ENCODE measurements around the gene SCYL1.

DNA sequence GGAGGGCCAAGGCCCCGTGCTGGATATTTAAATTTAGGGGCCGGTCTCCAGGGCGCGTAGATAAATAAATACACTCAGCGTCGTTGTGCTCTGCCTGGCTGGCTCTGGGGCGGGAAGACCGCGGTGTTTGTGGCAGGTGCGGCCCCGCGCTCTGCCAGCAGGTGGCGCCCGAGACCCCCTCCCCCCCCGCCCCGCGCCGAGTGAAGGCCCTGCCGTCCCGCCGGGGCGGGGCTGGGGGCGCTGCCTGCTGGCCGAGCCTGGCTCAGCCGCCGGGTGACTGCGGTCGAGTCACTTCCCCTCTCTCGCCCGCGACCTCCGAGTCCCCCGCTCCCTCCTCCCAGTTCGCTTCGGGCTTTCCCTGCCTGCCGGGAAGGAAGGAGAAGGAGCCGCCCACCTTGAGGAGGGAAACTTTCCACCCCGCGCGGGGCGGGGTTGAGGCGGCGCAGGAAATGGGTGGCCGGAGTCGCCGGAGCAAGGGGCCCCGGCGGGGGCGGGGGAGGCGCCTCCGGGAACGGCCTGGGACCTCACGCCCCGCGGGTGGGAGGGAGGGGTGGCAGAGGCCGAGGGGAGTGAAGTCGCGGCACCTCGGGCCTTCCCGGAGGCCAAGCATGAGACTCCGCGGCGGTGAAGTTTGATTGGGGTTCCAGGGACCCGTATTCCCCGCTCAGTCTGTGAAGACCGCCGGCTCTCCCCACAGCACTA is 49.4 kb downstream of the SCYL1 start:
- TF ChIP-seq, protein P1, sequence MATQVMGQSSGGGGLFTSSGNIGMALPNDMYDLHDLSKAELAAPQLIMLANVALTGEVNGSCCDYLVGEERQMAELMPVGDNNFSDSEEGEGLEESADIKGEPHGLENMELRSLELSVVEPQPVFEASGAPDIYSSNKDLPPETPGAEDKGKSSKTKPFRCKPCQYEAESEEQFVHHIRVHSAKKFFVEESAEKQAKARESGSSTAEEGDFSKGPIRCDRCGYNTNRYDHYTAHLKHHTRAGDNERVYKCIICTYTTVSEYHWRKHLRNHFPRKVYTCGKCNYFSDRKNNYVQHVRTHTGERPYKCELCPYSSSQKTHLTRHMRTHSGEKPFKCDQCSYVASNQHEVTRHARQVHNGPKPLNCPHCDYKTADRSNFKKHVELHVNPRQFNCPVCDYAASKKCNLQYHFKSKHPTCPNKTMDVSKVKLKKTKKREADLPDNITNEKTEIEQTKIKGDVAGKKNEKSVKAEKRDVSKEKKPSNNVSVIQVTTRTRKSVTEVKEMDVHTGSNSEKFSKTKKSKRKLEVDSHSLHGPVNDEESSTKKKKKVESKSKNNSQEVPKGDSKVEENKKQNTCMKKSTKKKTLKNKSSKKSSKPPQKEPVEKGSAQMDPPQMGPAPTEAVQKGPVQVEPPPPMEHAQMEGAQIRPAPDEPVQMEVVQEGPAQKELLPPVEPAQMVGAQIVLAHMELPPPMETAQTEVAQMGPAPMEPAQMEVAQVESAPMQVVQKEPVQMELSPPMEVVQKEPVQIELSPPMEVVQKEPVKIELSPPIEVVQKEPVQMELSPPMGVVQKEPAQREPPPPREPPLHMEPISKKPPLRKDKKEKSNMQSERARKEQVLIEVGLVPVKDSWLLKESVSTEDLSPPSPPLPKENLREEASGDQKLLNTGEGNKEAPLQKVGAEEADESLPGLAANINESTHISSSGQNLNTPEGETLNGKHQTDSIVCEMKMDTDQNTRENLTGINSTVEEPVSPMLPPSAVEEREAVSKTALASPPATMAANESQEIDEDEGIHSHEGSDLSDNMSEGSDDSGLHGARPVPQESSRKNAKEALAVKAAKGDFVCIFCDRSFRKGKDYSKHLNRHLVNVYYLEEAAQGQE (IDR thresholded peaks at IDR 0.05; ENCODE audit: unreplicated experiment) = no peak
- TF ChIP-seq JUNB (IDR thresholded peaks at IDR 0.05; ENCODE audit: unreplicated experiment) (no peak), EZH2 (IDR thresholded peaks at IDR 0.05; ENCODE audit: low read depth, unreplicated experiment) (no peak), CREB1 (CRISPR knock-in tag; IDR thresholded peaks at IDR 0.05; ENCODE audit: low read depth) (peak; percentile 36; the same call in 1 of the 2 replicates), POLR2AphosphoS5 (IDR thresholded peaks at IDR 0.05; ENCODE audit: low read depth) (peak; percentile 26; the same call in 1 of the 2 replicates), EZH2phosphoT487 (IDR thresholded peaks at IDR 0.05; ENCODE audit: unreplicated experiment) (no peak), NANOG (IDR thresholded peaks at IDR 0.05; ENCODE audit: borderline replicate concordance) (no peak), ZNF331 (CRISPR knock-in tag; IDR thresholded peaks at IDR 0.05; ENCODE audit: low read depth) (no peak), STAT1 (IDR thresholded peaks at IDR 0.05; ENCODE audit: unreplicated experiment) (no peak)
- TF ChIP-seq, protein P2, sequence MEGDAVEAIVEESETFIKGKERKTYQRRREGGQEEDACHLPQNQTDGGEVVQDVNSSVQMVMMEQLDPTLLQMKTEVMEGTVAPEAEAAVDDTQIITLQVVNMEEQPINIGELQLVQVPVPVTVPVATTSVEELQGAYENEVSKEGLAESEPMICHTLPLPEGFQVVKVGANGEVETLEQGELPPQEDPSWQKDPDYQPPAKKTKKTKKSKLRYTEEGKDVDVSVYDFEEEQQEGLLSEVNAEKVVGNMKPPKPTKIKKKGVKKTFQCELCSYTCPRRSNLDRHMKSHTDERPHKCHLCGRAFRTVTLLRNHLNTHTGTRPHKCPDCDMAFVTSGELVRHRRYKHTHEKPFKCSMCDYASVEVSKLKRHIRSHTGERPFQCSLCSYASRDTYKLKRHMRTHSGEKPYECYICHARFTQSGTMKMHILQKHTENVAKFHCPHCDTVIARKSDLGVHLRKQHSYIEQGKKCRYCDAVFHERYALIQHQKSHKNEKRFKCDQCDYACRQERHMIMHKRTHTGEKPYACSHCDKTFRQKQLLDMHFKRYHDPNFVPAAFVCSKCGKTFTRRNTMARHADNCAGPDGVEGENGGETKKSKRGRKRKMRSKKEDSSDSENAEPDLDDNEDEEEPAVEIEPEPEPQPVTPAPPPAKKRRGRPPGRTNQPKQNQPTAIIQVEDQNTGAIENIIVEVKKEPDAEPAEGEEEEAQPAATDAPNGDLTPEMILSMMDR (conservative IDR thresholded peaks at IDR 0.05; ENCODE audit: low read depth in 2 of 2) = peak; percentile 51 to 79
